Endothelial cell of umbilical vein (primary cell): ENCODE data around the gene UBA5. TPM values are rescaled to one million over a fixed set of nuclear protein-coding genes. Genes with fewer than 3 reads are reported as not detected.

Experiments used
- BruUV-seq: library from RNA; stranded (reverse); fragments of 400-500 nt; replicated peaks from 2 replicates; lab custom pipeline; 2021; lab: Mats Ljungman, UMichigan
- CTCF ChIA-PET: fragments of 300-600, 350-600 bp; sonication (Branson Sonifier 250); formaldehyde crosslinking; loops from one replicate; lab custom pipeline; 2021; ENCODE audit warnings: antibody characterized with exemption, inconsistent platforms; lab: Charles Lee
- POLR2A ChIA-PET: fragments of 300-600, 350-600 bp; sonication (Branson Sonifier 250); formaldehyde crosslinking; loops from one replicate; lab custom pipeline; 2021; ENCODE audit warnings: antibody characterized with exemption, inconsistent platforms; lab: Charles Lee
- DNase-seq: peaks from one replicate; pipeline ENCODE4 v3.0.0-alpha.2; 2011; ENCODE audit warnings: low read depth, low spot score
- FAIRE-seq: peaks from 2 replicates; lab custom pipeline; 2011; peaks lifted over from hg19 to GRCh38; lab: Jason Lieb, UNC
- H2AFZ ChIP-seq: 2 replicates; pipeline ENCODE4 v1.6.0; 2012; ENCODE audit warnings: low read depth, low read length, control low read depth, inconsistent platforms
- H3K27ac ChIP-seq: 2 replicates; pipeline ENCODE4 v1.5.1; 2011; ENCODE audit warnings: low read depth, mild to moderate bottlenecking, control low read depth, low read length, moderate library complexity; ENCODE audit not compliant: insufficient read depth
- H3K27me3 ChIP-seq, 2 experiments: 2 replicates each; pipeline versions ENCODE4 v1.6.0 to v1.6.1; 2011; ENCODE audit warnings: low read length in 2 of 2, mixed read lengths in 1 of 2; ENCODE audit not compliant: control insufficient read depth in 2 of 2, insufficient read depth in 2 of 2
- H3K36me3 ChIP-seq, 2 experiments: 2 replicates in 1 of 2; 3 replicates in 1 of 2; pipeline ENCODE4 v1.5.1; 2011; ENCODE audit warnings: low read length in 2 of 2, mild to moderate bottlenecking in 1 of 2, moderate library complexity in 1 of 2; ENCODE audit not compliant: control insufficient read depth in 2 of 2, insufficient read depth in 2 of 2; ENCODE audit errors: extremely low read depth in 1 of 2
- H3K4me1 ChIP-seq: 3 replicates; pipeline ENCODE4 v1.5.1; 2011; ENCODE audit warnings: mild to moderate bottlenecking, low read length; ENCODE audit not compliant: control insufficient read depth, insufficient read depth; ENCODE audit errors: extremely low read depth
- H3K4me2 ChIP-seq: 2 replicates; pipeline ENCODE4 v1.6.1; 2011; ENCODE audit warnings: low read length, control low read depth, mixed read lengths; ENCODE audit not compliant: insufficient read depth
- H3K4me3 ChIP-seq, 3 experiments: fragments of 200-600 bp in 1 of 3; sonication (generic), shearing (Covaris generic) in 1 of 3; replicated peaks in 1 of 3; 2 replicates each; pipeline ENCODE4 v1.5.1; 2011 to 2016; ENCODE audit warnings: control low read depth in 3 of 3, low read length in 3 of 3, mild to moderate bottlenecking in 2 of 3, inconsistent platforms in 1 of 3, low read depth in 1 of 3, moderate library complexity in 1 of 3; ENCODE audit not compliant: insufficient read depth in 1 of 3
- H3K79me2 ChIP-seq: 2 replicates; pipeline ENCODE4 v1.6.0; 2012; ENCODE audit warnings: low read length, inconsistent platforms; ENCODE audit not compliant: control insufficient read depth, insufficient read depth
- H3K9ac ChIP-seq: replicated peaks from 2 replicates; pipeline ENCODE3; 2011; ENCODE audit warnings: low read length, control low read depth; ENCODE audit not compliant: insufficient read depth; ENCODE audit errors: extremely low read depth
- H3K9me1 ChIP-seq: replicated peaks from 3 replicates; pipeline ENCODE4 v1.6.0; 2011; ENCODE audit warnings: mild to moderate bottlenecking, low read length; ENCODE audit not compliant: control insufficient read depth, insufficient read depth; ENCODE audit errors: extremely low read depth
- H3K9me3 ChIP-seq: replicated peaks from 2 replicates; pipeline ENCODE4 v1.5.1; 2012; ENCODE audit warnings: low read length, inconsistent platforms; ENCODE audit not compliant: control insufficient read depth, insufficient read depth
- H4K20me1 ChIP-seq: replicated peaks from 2 replicates; pipeline ENCODE3; 2011; ENCODE audit warnings: mild to moderate bottlenecking, low read length; ENCODE audit not compliant: control insufficient read depth, insufficient read depth; ENCODE audit errors: extremely low read depth
- CTCF ChIP-seq, 2 donors: IDR thresholded peaks; 1 replicate in 1 of 2; 2 replicates in 1 of 2; pipeline ENCODE4 v1.5.1; 2011; ENCODE audit warnings: low read length in 2 of 2, mild to moderate bottlenecking in 2 of 2, moderate library complexity in 2 of 2, control low read depth in 1 of 2, inconsistent platforms in 1 of 2, low read depth in 1 of 2; ENCODE audit not compliant: insufficient read depth in 1 of 2; ENCODE audit errors: extremely low read depth in 1 of 2
- EZH2 ChIP-seq: IDR thresholded peaks from 2 replicates; pipeline ENCODE4 v1.6.1; 2012; ENCODE audit warnings: borderline replicate concordance, low read depth, mild to moderate bottlenecking, moderate library complexity, low read length, inconsistent platforms; ENCODE audit not compliant: severe bottlenecking
- FOS ChIP-seq: IDR thresholded peaks from 2 replicates; pipeline ENCODE4 v1.6.1; 2011; ENCODE audit warnings: mild to moderate bottlenecking, low read length, moderate library complexity, borderline replicate concordance; ENCODE audit not compliant: insufficient read depth
- GATA2 ChIP-seq: IDR thresholded peaks from 2 replicates; pipeline ENCODE4 v1.7.0; 2011; ENCODE audit warnings: low read depth, mild to moderate bottlenecking, moderate library complexity, mixed read lengths, low read length; ENCODE audit not compliant: insufficient read length, insufficient read depth
- JUN ChIP-seq: IDR thresholded peaks from 2 replicates; pipeline ENCODE4 v1.6.1; 2011; ENCODE audit warnings: borderline replicate concordance, low read depth; ENCODE audit not compliant: insufficient read length, insufficient read depth
- MAX ChIP-seq: IDR thresholded peaks from 2 replicates; pipeline ENCODE4 v1.6.1; 2011; ENCODE audit not compliant: insufficient read depth, insufficient read length
- MYC ChIP-seq: IDR thresholded peaks from one replicate; pipeline ENCODE4 v1.6.1; 2011; ENCODE audit warnings: mild to moderate bottlenecking, low read depth, low read length
- POLR2A ChIP-seq: IDR thresholded peaks from 2 replicates; pipeline ENCODE4 v1.6.1; 2012; ENCODE audit warnings: low read depth, mild to moderate bottlenecking, control low read depth, low read length
- POLR2AphosphoS5 ChIP-seq: IDR thresholded peaks from 2 replicates; pipeline ENCODE4 v1.6.1; 2012; ENCODE audit warnings: low read depth, mild to moderate bottlenecking, control low read depth, low read length, moderate library complexity; ENCODE audit not compliant: insufficient read depth
- dilution Hi-C: fragments of 300-500 bp; cut with MboI; formaldehyde crosslinking; loops from one replicate; pipeline ENCODE4 v1.15.0; 2019; ENCODE audit warnings: low sequenced_read_pairs; ENCODE audit not compliant: extremely low pct_ligation_motif_present
- intact Hi-C: fragments of 100-400 bp; cut with micrococcal nuclease; formaldehyde crosslinking; loops from one replicate; pipeline ENCODE4 v1.10.0; 2022
- polyA plus RNA-seq, 4 experiments: library from polyadenylated mRNA; depleted of rRNA in 3 of 4; stranded (reverse) in 3 of 4; unstranded in 1 of 4; fragments of >200 nt; gene quantifications; 2 replicates each; pipeline versions ENCODE4 v1.2.1 to v1.2.3, GENCODE V29; 2011 to 2012; ENCODE audit warnings: missing spikeins in 1 of 4
- total RNA-seq: library from RNA; stranded (reverse); gene quantifications from 2 replicates; pipeline ENCODE4 v1.2.3, GENCODE V29; 2021

Gene UBA5
- total and polyA plus RNA-seq, 2 donors (not counting 3 experiments of a cell fraction or from before 2014, with no cell fraction given) = 19.7 to 38.1 TPM

GRCh38 chr3:132679911-132680310 is 19.8 kb downstream of the UBA5 start:
- no peak for DNase-seq
- no TSS peak for BruUV-seq
- Histone ChIP-seq H3K9ac (no peak overlapping the region), H3K27me3 (no peaks in the 10 kb centered on the region), H3K36me3 (peaks cover 6 to 22% of the 10 kb centered on the region in 2 experiments), H3K9me1 (no peaks in the 10 kb centered on the region), H3K4me3 (no peak overlapping the region), H3K9me3 (no peaks in the 10 kb centered on the region), H3K27ac (no peak overlapping the region), H2AFZ (no peak overlapping the region), H4K20me1 (no peaks in the 10 kb centered on the region), H3K4me1 (no peaks in the 10 kb centered on the region), H3K4me2 (no peak overlapping the region), H3K79me2 (no peaks in the 10 kb centered on the region)
- dilution Hi-C loops (no loop called here), intact Hi-C loops (no loop called here)
- POLR2A ChIA-PET = no interaction called here
- TF ChIP-seq POLR2AphosphoS5 = no peak
- TF ChIP-seq EZH2 = no peak
- no peak for TF ChIP-seq CTCF (IDR thresholded peaks at IDR 0.05; ENCODE audit: extremely low read depth in 1 of 2, insufficient read depth in 1 of 2, low read depth in 1 of 2, low read length in 2 of 2)
- TF ChIP-seq MAX = no peak
- no peak for TF ChIP-seq GATA2
- TF ChIP-seq MYC = no peak
- TF ChIP-seq JUN = no peak
- no peak for TF ChIP-seq FOS
- no peak for TF ChIP-seq POLR2A
- no peak for FAIRE-seq
- CTCF ChIA-PET = interaction anchor here (0.9 to 1.6 kb wide), 3 partner anchors 11 to 20 kb away, joined by 3 to 6 read pairs (median 3); partner anchors contain the start of gene UBA5
